Vagina (tissue), 2 donors: ENCODE measurements around the gene PIKFYVE. TPM values are rescaled to one million over a fixed set of nuclear protein-coding genes. Genes with fewer than 3 reads are reported as not detected.

Source experiments
- DNase-seq, 2 donors: peaks; one replicate each; pipeline ENCODE4 v3.0.0-alpha.2; 2017; ENCODE audit errors: extremely low spot score in 2 of 2
- H3K27ac ChIP-seq: fragments of 200-600 bp; sonication (generic); one replicate; pipeline ENCODE4 v1.5.1; 2019
- H3K27me3 ChIP-seq: fragments of 200-600 bp; sonication (generic); one replicate; pipeline ENCODE4 v1.5.1; 2019
- H3K36me3 ChIP-seq, 2 donors: fragments of 200-600 bp; sonication (generic); one replicate each; pipeline ENCODE4 v1.5.1; 2017 to 2019
- H3K4me1 ChIP-seq: fragments of 200-600 bp; sonication (generic); one replicate; pipeline ENCODE4 v1.5.1; 2019
- H3K4me3 ChIP-seq, 2 donors: fragments of 200-600 bp; sonication (generic); 1 replicate in 1 of 2; 2 replicates in 1 of 2; pipeline ENCODE4 v1.5.1; 2016 to 2019
- H3K9me3 ChIP-seq: fragments of 200-600 bp; sonication (generic); one replicate; pipeline ENCODE4 v1.5.1; 2019
- POLR2A ChIP-seq, 2 donors: fragments of 450-650 bp; IDR thresholded peaks; one replicate each; pipeline ENCODE4 v1.6.1; 2017; ENCODE audit warnings: antibody characterized with exemption in 2 of 2, mild to moderate bottlenecking in 2 of 2, moderate library complexity in 2 of 2
- POLR2AphosphoS5 ChIP-seq, 2 donors: sonication (generic); formaldehyde crosslinking; IDR thresholded peaks; one replicate each; pipeline ENCODE4 v1.9.0; 2017; ENCODE audit warnings: antibody characterized with exemption in 2 of 2, mild to moderate bottlenecking in 2 of 2, low read depth in 1 of 2; ENCODE audit not compliant: insufficient read depth in 1 of 2
- intact Hi-C: fragments of 100-400 bp; cut with DNase I; formaldehyde crosslinking; loops from one replicate; pipeline ENCODE4 v1.15.1; 2023
- total RNA-seq: library from RNA; depleted of rRNA; stranded (reverse); fragments of >200 nt; gene quantifications from one replicate; pipeline ENCODE4 v1.2.3, GENCODE V29; 2016
- TF ChIP-seq, protein P1 (sequence below), 3 experiments: fragments of 450-650 bp in 2 of 3; fragments of 200-600 bp in 1 of 3; sonication (generic) in 1 of 3; IDR thresholded peaks; one replicate each; pipeline ENCODE4 v1.5.1; 2017 to 2019; ENCODE audit warnings: antibody characterized with exemption in 3 of 3, mild to moderate bottlenecking in 2 of 3, moderate library complexity in 2 of 3

The PIKFYVE gene
- total RNA-seq, 1 donor from 2014 or later = 18.7 TPM

DNA sequence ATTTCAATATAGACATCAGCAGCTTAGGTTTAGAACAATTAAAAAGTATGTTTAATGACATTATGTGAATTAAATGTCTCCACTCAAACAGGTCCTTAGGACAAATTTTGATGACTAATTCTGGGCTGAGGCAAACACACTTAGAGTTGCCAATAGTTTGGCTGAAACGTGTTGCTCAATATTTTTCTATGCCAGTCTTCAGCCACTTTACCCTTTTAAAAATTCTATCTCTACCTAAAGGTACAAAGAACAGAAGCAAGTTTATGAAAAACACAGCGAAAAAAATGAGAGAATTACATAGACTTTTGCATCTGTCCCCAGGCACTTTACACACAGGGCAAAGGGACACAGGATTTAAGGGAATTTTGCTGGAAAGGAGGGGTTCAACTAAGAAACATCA lies 15.7 kb upstream of the PIKFYVE start:
- no peaks in the 10 kb centered on the region for H3K9me3 ChIP-seq
- H3K27me3 ChIP-seq = no peaks in the 10 kb centered on the region
- no peak for DNase-seq
- no peak overlapping the region for H3K27ac ChIP-seq
- H3K36me3 ChIP-seq = peaks cover 0 to 49% of the 10 kb centered on the region in 2 donors
- intact Hi-C loops = loop anchor here (10.0 kb wide), 1 partner anchor 76 kb away; no protein-coding TSS in a partner anchor
- H3K4me1 ChIP-seq = peaks cover 26% of the 10 kb centered on the region
- TF ChIP-seq POLR2A (IDR thresholded peaks at IDR 0.05) (no peak), POLR2AphosphoS5 (IDR thresholded peaks at IDR 0.05; ENCODE audit: insufficient read depth in 1 of 2, low read depth in 1 of 2) (no peak)
- TF ChIP-seq, protein P1, sequence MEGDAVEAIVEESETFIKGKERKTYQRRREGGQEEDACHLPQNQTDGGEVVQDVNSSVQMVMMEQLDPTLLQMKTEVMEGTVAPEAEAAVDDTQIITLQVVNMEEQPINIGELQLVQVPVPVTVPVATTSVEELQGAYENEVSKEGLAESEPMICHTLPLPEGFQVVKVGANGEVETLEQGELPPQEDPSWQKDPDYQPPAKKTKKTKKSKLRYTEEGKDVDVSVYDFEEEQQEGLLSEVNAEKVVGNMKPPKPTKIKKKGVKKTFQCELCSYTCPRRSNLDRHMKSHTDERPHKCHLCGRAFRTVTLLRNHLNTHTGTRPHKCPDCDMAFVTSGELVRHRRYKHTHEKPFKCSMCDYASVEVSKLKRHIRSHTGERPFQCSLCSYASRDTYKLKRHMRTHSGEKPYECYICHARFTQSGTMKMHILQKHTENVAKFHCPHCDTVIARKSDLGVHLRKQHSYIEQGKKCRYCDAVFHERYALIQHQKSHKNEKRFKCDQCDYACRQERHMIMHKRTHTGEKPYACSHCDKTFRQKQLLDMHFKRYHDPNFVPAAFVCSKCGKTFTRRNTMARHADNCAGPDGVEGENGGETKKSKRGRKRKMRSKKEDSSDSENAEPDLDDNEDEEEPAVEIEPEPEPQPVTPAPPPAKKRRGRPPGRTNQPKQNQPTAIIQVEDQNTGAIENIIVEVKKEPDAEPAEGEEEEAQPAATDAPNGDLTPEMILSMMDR (IDR thresholded peaks at IDR 0.05) = no peak
- H3K4me3 ChIP-seq = no peak overlapping the region

DNA sequence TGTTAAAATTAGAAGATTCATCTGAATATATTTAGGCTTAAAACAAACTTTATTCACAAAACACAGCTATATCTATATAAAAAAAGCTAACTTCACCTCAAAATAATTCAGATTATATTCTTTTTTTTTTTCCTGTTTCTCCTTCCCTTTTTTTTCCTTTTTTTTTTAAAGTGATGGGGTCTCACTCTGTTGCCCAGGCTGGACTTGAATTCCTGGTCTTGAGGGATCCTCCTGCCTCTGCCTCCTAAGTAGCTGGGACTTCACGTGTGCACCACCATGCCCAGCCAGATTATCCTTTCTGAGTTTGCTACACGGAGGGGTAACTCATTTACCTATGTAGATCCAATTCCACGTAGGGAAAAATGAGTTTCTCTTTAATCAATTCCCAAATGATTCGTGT lies 15.0 kb upstream of the PIKFYVE start:
- H3K27me3 ChIP-seq = no peaks in the 10 kb centered on the region
- no peak overlapping the region for H3K27ac ChIP-seq
- no peak overlapping the region for H3K4me3 ChIP-seq
- no peaks in the 10 kb centered on the region for H3K9me3 ChIP-seq
- no peak for DNase-seq
- TF ChIP-seq, protein P1 (IDR thresholded peaks at IDR 0.05) = no peak
- TF ChIP-seq POLR2A (IDR thresholded peaks at IDR 0.05) = no peak
- TF ChIP-seq POLR2AphosphoS5 (IDR thresholded peaks at IDR 0.05; ENCODE audit: insufficient read depth in 1 of 2, low read depth in 1 of 2) = no peak
- intact Hi-C loops = loop anchor here (10.0 kb wide), 1 partner anchor 76 kb away; no protein-coding TSS in a partner anchor
- peaks cover 30% of the 10 kb centered on the region for H3K4me1 ChIP-seq
- H3K36me3 ChIP-seq = peaks cover 0 to 44% of the 10 kb centered on the region in 2 donors

DNA sequence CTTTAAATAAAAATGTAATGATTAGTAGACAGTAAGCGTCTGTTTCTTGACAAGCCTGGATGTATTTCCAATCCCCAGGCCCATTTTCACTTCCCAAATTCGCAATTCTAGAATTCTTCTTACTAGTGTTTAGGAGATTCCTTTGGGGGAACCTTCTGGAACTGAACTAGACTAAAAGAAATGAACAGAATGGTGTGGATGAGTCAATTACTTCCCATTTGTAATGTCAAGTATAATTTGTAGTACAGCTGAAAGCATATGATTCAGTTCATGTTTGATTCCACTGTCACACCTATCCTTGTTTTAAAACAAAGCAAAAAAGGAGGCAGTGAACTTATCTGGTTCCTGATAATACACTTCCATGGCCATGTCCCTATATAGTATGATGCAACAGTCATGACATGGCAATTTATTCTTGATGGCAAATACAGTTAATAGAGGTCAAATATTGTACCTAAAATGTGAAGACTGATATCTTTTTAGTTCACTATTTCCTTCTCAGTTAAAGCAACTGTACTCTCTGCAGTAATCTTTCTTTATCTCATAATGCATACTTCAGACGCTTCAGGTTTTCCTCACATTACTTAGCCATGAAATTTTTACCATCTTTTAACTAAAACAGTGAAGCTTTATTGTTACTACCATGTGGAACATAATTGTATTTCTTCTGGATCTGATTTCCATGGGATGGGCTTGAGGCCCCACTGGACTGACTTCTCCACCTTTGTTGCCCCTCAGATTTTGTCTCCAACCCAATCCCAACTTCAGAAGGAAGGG lies 13.2 kb upstream of the PIKFYVE start:
- DNase-seq = no peak
- no peaks in the 10 kb centered on the region for H3K9me3 ChIP-seq
- TF ChIP-seq POLR2A (IDR thresholded peaks at IDR 0.05) (no peak), POLR2AphosphoS5 (IDR thresholded peaks at IDR 0.05; ENCODE audit: insufficient read depth in 1 of 2, low read depth in 1 of 2) (no peak)
- TF ChIP-seq, protein P1 (IDR thresholded peaks at IDR 0.05) = no peak
- H3K4me3 ChIP-seq = peak overlapping the region in 1 of 2 donors; percentile 90
- peaks cover 0 to 29% of the 10 kb centered on the region in 2 donors for H3K36me3 ChIP-seq
- H3K27me3 ChIP-seq = no peaks in the 10 kb centered on the region
- intact Hi-C loops = loop anchor here (10.0 kb wide), 1 partner anchor 78 kb away; no protein-coding TSS in a partner anchor
- H3K27ac ChIP-seq = peak overlapping the region; percentile 78
- H3K4me1 ChIP-seq = peaks cover 30% of the 10 kb centered on the region

DNA sequence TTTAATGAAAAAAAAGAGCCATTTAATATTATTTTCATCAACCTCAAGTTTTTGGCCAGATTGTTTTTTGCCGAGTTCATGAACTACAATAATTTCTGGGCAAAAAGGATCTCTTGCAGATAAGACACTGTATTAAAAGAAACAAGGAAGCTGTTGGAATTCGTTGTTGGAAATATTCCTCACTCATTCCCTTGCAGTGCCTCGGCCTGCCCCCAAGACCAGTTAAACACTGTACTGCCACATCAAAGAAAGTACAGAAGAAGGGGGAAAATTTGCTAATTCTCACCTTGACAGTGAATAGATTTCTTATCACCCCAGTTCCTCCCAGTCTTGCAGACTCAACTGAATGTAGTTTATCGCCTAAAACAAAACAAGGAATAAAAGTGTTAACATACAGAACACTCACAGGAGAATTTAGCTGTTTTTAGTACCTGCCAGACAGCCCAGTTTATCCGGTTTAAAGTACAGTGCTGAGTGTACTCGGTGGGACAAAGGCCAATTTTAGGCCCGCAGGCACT lies 12.4 kb upstream of the PIKFYVE start:
- Histone ChIP-seq H3K4me3 (peak overlapping the region; percentile 82 to 90), H3K4me1 (peaks cover 30% of the 10 kb centered on the region), H3K9me3 (no peaks in the 10 kb centered on the region), H3K36me3 (peaks cover 0 to 22% of the 10 kb centered on the region in 2 donors), H3K27me3 (no peaks in the 10 kb centered on the region), H3K27ac (peak overlapping the region; percentile 78)
- intact Hi-C loops = loop anchor here (10.0 kb wide), 1 partner anchor 79 kb away; no protein-coding TSS in a partner anchor
- TF ChIP-seq POLR2AphosphoS5 (IDR thresholded peaks at IDR 0.05; ENCODE audit: insufficient read depth in 1 of 2, low read depth in 1 of 2) (no peak), POLR2A (IDR thresholded peaks at IDR 0.05) (no peak)
- TF ChIP-seq, protein P1 (IDR thresholded peaks at IDR 0.05) = no peak
- no peak for DNase-seq
